NCI-H460 (cell line): ENCODE data around the gene CNFN. TPM values are rescaled to one million over a fixed set of nuclear protein-coding genes. Genes with fewer than 3 reads are reported as not detected.

Experiments used
- DNase-seq: peaks from one replicate; pipeline ENCODE4 v3.0.0-alpha.2; 2016; ENCODE audit warnings: low read depth; ENCODE audit errors: extremely low read depth
- total RNA-seq: library from RNA; depleted of rRNA; stranded (reverse); fragments of >200 nt; shearing (Covaris generic); gene quantifications from 2 replicates; pipeline ENCODE4 v1.2.3, GENCODE V29; 2014

Gene CNFN
- total RNA-seq, 1 experiment from 2014 or later, result 1.2 TPM

GRCh38 chr19:42410371-42410770 lies 20.3 kb upstream of the CNFN start:
- DNase-seq, result no peak

GRCh38 chr19:42409477-42409876 lies 19.4 kb upstream of the CNFN start:
- DNase-seq, result no peak

- DNase-seq, result no peak
These were observed 17.7 kb upstream of the CNFN start for GRCh38 chr19:42407816-42408175.

- DNase-seq, result no peak
These were observed 17.2 kb upstream of the CNFN start for GRCh38 chr19:42407085-42407815.

GRCh38 chr19:42406111-42406510 lies 16.0 kb upstream of the CNFN start:
- DNase-seq, result no peak

- DNase-seq, result no peak
These were observed 13.5 kb upstream of the CNFN start for GRCh38 chr19:42403586-42403985.

- DNase-seq, result no peak
These were observed 12.4 kb upstream of the CNFN start for GRCh38 chr19:42402376-42403116.

- DNase-seq, result no peak
These were observed 11.5 kb upstream of the CNFN start for GRCh38 chr19:42401365-42402303.

GRCh38 chr19:42400404-42400803 lies 10.3 kb upstream of the CNFN start:
- DNase-seq, result no peak

- DNase-seq, result no peak
These were observed 7.4 kb upstream of the CNFN start for GRCh38 chr19:42397263-42398166.

- DNase-seq, result peak; percentile 96
These were observed 6.5 kb upstream of the CNFN start for GRCh38 chr19:42396381-42397262.

GRCh38 chr19:42394751-42395150 lies 4.7 kb upstream of the CNFN start:
- DNase-seq, result no peak

- DNase-seq, result no peak
These were observed 2.1 kb upstream of the CNFN start for GRCh38 chr19:42392165-42392564.

GRCh38 chr19:42388851-42389489 lies 1.1 kb downstream of the CNFN start:
- DNase-seq, result no peak

- DNase-seq, result peak; percentile 71
These were observed 3.0 kb downstream of the CNFN start for GRCh38 chr19:42386974-42387707.

- DNase-seq, result no peak
These were observed 9.9 kb downstream of the CNFN start for GRCh38 chr19:42380155-42380554.

GRCh38 chr19:42378225-42379215 lies 11.6 kb downstream of the CNFN start:
- DNase-seq, result no peak
